Type B pancreatic cell (in vitro differentiated cells): Measurements from ENCODE around the gene TTC21B. TPM values are rescaled to one million over a fixed set of nuclear protein-coding genes. Genes with fewer than 3 reads are reported as not detected.

Experiments
- DNase-seq: peaks from one replicate; pipeline ENCODE4 v3.0.0; 2021; ENCODE audit warnings: mixed read lengths; ENCODE audit not compliant: unreplicated experiment; ENCODE audit errors: extremely low spot score
- H3K27ac Mint-ChIP-seq: 2 replicates; pipeline ENCODE4 v1.8.0; 2021; ENCODE audit warnings: mild to moderate bottlenecking, mixed read lengths
- H3K27me3 Mint-ChIP-seq: 2 replicates; pipeline ENCODE4 v1.8.0; 2021; ENCODE audit warnings: mixed read lengths
- H3K36me3 Mint-ChIP-seq: 2 replicates; pipeline ENCODE4 v1.8.0; 2021; ENCODE audit warnings: mixed read lengths
- H3K4me1 Mint-ChIP-seq: one replicate; pipeline ENCODE4 v1.8.0; 2021; ENCODE audit warnings: mixed read lengths; ENCODE audit not compliant: unreplicated experiment
- H3K4me3 Mint-ChIP-seq: 2 replicates; pipeline ENCODE4 v1.8.0; 2021; ENCODE audit warnings: mild to moderate bottlenecking, mixed read lengths
- H3K9me3 Mint-ChIP-seq: 2 replicates; pipeline ENCODE4 v1.8.0; 2021; ENCODE audit warnings: mixed read lengths
- CTCF ChIP-seq: fragments of 200-600 bp; sonication (generic); conservative IDR thresholded peaks from 2 replicates; pipeline ENCODE4 v1.5.0; 2021; ENCODE audit warnings: antibody characterized with exemption, mild to moderate bottlenecking
- total RNA-seq: library from RNA; stranded (reverse); gene quantifications from 2 replicates; pipeline ENCODE4 v1.2.1, GENCODE V29; 2021; ENCODE audit warnings: low replicate concordance

The TTC21B gene
- total RNA-seq, 1 donor from 2014 or later: 25.8 TPM

DNA sequence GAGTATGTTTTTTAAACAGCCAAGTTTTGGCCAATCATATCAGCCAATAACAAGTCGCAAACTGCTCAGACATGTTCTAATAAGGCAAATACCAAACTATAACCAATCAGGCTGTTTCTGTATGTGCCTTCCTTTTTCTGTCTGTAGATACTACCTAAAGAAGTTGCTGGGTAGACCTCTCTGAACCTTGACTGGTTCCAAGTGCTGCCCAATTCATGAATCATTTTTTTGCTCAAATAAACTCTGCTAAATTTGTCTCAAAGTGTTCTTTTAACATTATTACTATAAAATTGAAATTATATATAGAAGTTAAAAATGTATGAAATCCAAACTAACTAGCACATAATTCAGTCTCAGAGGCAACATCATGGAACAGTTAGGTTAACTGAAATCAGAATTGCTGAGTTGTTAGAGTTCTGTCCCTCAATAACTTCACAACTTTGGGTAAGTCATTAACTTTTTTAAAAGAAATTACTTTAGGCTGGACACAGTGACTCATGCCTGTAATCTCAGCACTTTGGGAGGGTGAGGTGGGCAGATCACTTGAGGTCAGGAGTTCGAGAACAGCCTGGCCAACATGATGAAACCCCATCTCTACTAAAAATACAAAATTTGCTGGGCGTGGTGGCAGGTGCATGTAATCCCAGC is 4.9 kb upstream of the TTC21B start:
- Mint-ChIP-seq H3K36me3 (no peaks in the 10 kb centered on the region), H3K27me3 (no peaks in the 10 kb centered on the region), H3K27ac (no peak overlapping the region), H3K4me1 (no peaks in the 10 kb centered on the region), H3K4me3 (no peak overlapping the region), H3K9me3 (no peaks in the 10 kb centered on the region)
- DNase-seq: no peak
- no peak for TF ChIP-seq CTCF

- Mint-ChIP-seq H3K27me3 (no peaks in the 10 kb centered on the region), H3K4me1 (no peaks in the 10 kb centered on the region), H3K27ac (no peak overlapping the region), H3K4me3 (no peak overlapping the region), H3K9me3 (no peaks in the 10 kb centered on the region), H3K36me3 (no peaks in the 10 kb centered on the region)
- DNase-seq: no peak
- no peak for TF ChIP-seq CTCF
Measured at GRCh38 chr2:165957030-165957675, 3.6 kb upstream of the TTC21B start.

DNA sequence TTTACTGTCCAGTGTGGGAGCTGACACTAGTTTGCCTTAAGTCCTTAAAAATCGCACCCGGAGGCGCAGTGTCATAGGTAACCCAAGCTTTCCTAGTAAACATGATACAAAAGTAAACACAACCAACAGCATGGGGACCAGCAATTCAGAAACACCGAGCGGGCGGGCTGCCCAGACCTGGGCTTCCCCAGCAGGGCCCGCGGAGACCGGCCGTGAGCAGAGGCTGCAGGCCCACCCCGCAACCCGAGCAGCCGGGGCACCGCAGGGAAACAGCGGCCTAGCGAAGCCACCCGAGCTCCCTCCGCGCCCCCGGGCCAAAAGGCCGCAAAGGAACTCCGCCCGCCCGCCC is 296 bp downstream of the TTC21B start:
- H3K36me3 Mint-ChIP-seq: no peaks in the 10 kb centered on the region
- H3K27me3 Mint-ChIP-seq: no peaks in the 10 kb centered on the region
- H3K9me3 Mint-ChIP-seq: no peaks in the 10 kb centered on the region
- TF ChIP-seq CTCF: no peak
- H3K4me1 Mint-ChIP-seq: no peaks in the 10 kb centered on the region
- no peak overlapping the region for H3K4me3 Mint-ChIP-seq
- H3K27ac Mint-ChIP-seq: no peak overlapping the region
- DNase-seq: no peak

DNA sequence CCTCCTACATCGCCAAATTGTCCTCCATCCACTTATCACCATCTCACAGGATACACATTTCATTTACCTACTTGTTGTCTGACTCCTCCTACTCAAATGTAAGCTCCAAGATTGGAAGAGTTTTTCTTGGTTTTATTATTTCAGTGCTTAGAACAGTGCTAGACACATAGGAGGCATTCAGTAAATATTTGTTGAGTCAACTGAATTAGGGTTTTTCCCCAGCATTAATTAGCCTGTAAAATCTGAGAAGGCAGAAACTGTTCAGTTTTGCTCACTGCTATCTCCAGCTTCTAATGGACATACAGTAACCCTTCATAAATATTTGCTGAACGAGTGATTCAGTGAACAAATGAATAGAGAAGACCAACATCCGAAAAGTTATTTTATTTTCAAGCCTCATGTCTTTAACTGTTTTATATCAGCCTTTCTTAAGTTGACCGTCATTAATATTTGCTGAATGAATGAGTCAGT is 800 bp downstream of the TTC21B start:
- Mint-ChIP-seq H3K4me1 (no peaks in the 10 kb centered on the region), H3K4me3 (no peak overlapping the region)

GRCh38 chr2:165952085-165952484 is 1.5 kb downstream of the TTC21B start:
- Mint-ChIP-seq H3K9me3 (no peaks in the 10 kb centered on the region), H3K27ac (no peak overlapping the region), H3K4me1 (no peaks in the 10 kb centered on the region), H3K36me3 (no peaks in the 10 kb centered on the region), H3K4me3 (no peak overlapping the region), H3K27me3 (no peaks in the 10 kb centered on the region)
- no peak for TF ChIP-seq CTCF
- no peak for DNase-seq

More for the DNA sequence above, 800 bp downstream of the TTC21B start:
- H3K27ac Mint-ChIP-seq: no peak overlapping the region
- no peaks in the 10 kb centered on the region for H3K27me3 Mint-ChIP-seq
- H3K36me3 Mint-ChIP-seq: no peaks in the 10 kb centered on the region
- DNase-seq: no peak
- H3K9me3 Mint-ChIP-seq: no peaks in the 10 kb centered on the region
- no peak for TF ChIP-seq CTCF
